HepG2 (cell line): ENCODE data around the gene SLC38A3. TPM values are rescaled to one million over a fixed set of nuclear protein-coding genes. Genes with fewer than 3 reads are reported as not detected.

Experiments
- ASH2L ChIP-seq: fragments of 300-600, 200-600 bp; sonication (generic); IDR thresholded peaks from 2 replicates; pipeline ENCODE4 v1.7.0; 2017; ENCODE audit warnings: low read depth, mild to moderate bottlenecking, moderate library complexity, mixed read lengths, low read length; ENCODE audit not compliant: insufficient read length
- DR1 ChIP-seq: sonication (generic); formaldehyde crosslinking; IDR thresholded peaks from 2 replicates; pipeline ENCODE4 v1.8.0; 2021; ENCODE audit warnings: mild to moderate bottlenecking, missing genetic modification reagents, inconsistent platforms
- E2F2 ChIP-seq: sonication (generic); formaldehyde crosslinking; IDR thresholded peaks from 2 replicates; pipeline ENCODE4 v1.4.0; 2020; ENCODE audit warnings: missing genetic modification reagents, borderline replicate concordance
- EZH2 ChIP-seq: conservative IDR thresholded peaks from 2 replicates; pipeline ENCODE4 v1.6.1; 2012; ENCODE audit warnings: mild to moderate bottlenecking, low read depth, low read length, moderate library complexity
- GMEB2 ChIP-seq: IDR thresholded peaks from 2 replicates; pipeline ENCODE4 v1.6.1; 2016; ENCODE audit warnings: missing biosample characterization, missing genetic modification reagents, low read depth
- ISX ChIP-seq: sonication (generic); formaldehyde crosslinking; conservative IDR thresholded peaks from 2 replicates; pipeline ENCODE4 v1.5.0; 2020; ENCODE audit warnings: missing genetic modification reagents
- SALL1 ChIP-seq: sonication (generic); formaldehyde crosslinking; IDR thresholded peaks from 2 replicates; pipeline ENCODE4 v1.8.0; 2022; ENCODE audit warnings: mild to moderate bottlenecking, missing genetic modification reagents
- SIX4 ChIP-seq: sonication (generic); formaldehyde crosslinking; IDR thresholded peaks from 2 replicates; pipeline ENCODE4 v1.4.0; 2020; ENCODE audit warnings: missing genetic modification reagents
- TBX2 ChIP-seq: sonication (generic); formaldehyde crosslinking; IDR thresholded peaks from 2 replicates; pipeline ENCODE4 v1.5.0; 2020; ENCODE audit warnings: missing genetic modification reagents, mild to moderate bottlenecking, borderline replicate concordance
- ZBTB40 ChIP-seq, 2 experiments: fragments of 450-650 bp in 1 of 2; sonication (generic) in 1 of 2; formaldehyde crosslinking in 1 of 2; IDR thresholded peaks; 2 replicates each; pipeline versions ENCODE4 v1.6.1 to v1.8.0; 2016 to 2022; ENCODE audit warnings: antibody characterized with exemption in 1 of 2, mild to moderate bottlenecking in 1 of 2, missing genetic modification reagents in 1 of 2
- ZFAT ChIP-seq: sonication (generic); formaldehyde crosslinking; conservative IDR thresholded peaks from 2 replicates; pipeline ENCODE4 v1.8.1; 2023; ENCODE audit warnings: missing genetic modification reagents, inconsistent platforms
- ZNF17 ChIP-seq: sonication (generic); formaldehyde crosslinking; IDR thresholded peaks from 2 replicates; pipeline ENCODE4 v1.5.0; 2020; ENCODE audit warnings: mild to moderate bottlenecking, missing genetic modification reagents
- ZNF234 ChIP-seq: sonication (generic); formaldehyde crosslinking; conservative IDR thresholded peaks from 2 replicates; pipeline ENCODE4 v1.5.1; 2020; ENCODE audit warnings: mild to moderate bottlenecking, missing genetic modification reagents
- ZXDC ChIP-seq: sonication (generic); formaldehyde crosslinking; IDR thresholded peaks from 2 replicates; pipeline ENCODE4 v1.5.0; 2020; ENCODE audit warnings: mild to moderate bottlenecking, missing genetic modification reagents
- polyA plus RNA-seq, 8 experiments: library from polyadenylated mRNA; depleted of rRNA in 3 of 8; stranded (reverse) in 7 of 8; unstranded in 1 of 8; fragments of >200 nt; fragmentation: Illumina TruSeq in 4 of 8; extraction: Trizol in 4 of 8; gene quantifications; 2 replicates each; pipeline versions ENCODE4 v1.2.1 to v1.2.3, GENCODE V29; 2011 to 2016; ENCODE audit warnings: low read depth in 4 of 8, missing spikeins in 1 of 8, mixed read lengths in 1 of 8; ENCODE audit not compliant: insufficient read depth in 1 of 8
- total RNA-seq, 5 experiments: library from RNA; depleted of rRNA; stranded (reverse); fragments of >200 nt; fragmentation: Illumina TruSeq; extraction: Trizol; gene quantifications; 2 replicates each; pipeline ENCODE4 v1.2.3, GENCODE V29; 2016; ENCODE audit warnings: low read depth in 1 of 5

The SLC38A3 gene
- total and polyA plus RNA-seq, 2 of the 13 experiments (the other 11 are each of a cell fraction or from before 2014, with no cell fraction given): 29.8 to 164 TPM

GRCh38 chr3:50201573-50202315, 3.3 kb upstream of the SLC38A3 start (continued):
- TF ChIP-seq ZXDC (CRISPR knock-in tag) (no peak), E2F2 (CRISPR knock-in tag) (no peak), ZNF234 (CRISPR knock-in tag) (no peak), TBX2 (CRISPR knock-in tag) (peak; percentile 73; the same call in 1 of the 2 replicates), GMEB2 (no peak), DR1 (CRISPR knock-in tag) (peak; percentile 90), ZNF17 (CRISPR knock-in tag) (no peak), ASH2L (no peak), ISX (CRISPR knock-in tag) (no peak), SALL1 (CRISPR knock-in tag) (no peak; the same call in none of the 2 replicates), EZH2 (no peak), SIX4 (CRISPR knock-in tag) (no peak), ZFAT (CRISPR knock-in tag) (no peak), ZBTB40 (IDR thresholded peaks at IDR 0.05) (no peak), ZBTB40 (CRISPR knock-in tag; IDR thresholded peaks at IDR 0.05) (peak; percentile 51; the same call in 1 of the 2 replicates)
